HG02885 (cell line): ENCODE data around the gene SESN1.
"Not testable (repeated sequence)": the region's sequence is repeated elsewhere in the genome, so short reads cannot be mapped to it uniquely, and the experiment has no call there.

ENCODE experiments used
- ATAC-seq: cut with Tn5 transposase; IDR thresholded peaks from one replicate; pipeline ENCODE4 v1.9.1; 2021; ENCODE audit warnings: mild to moderate bottlenecking; ENCODE audit not compliant: unreplicated experiment, poor library complexity

Gene SESN1

GRCh38 chr6:109095835-109096084, 1.1 kb upstream of the SESN1 start:
- ATAC-seq, result no peak

GRCh38 chr6:109095036-109095834, 589 bp upstream of the SESN1 start, which contains the start of gene CEP57L1:
Gene CEP57L1, plus strand, starts transcription at chr6:109095507. Its CDS starts 49,715 bp downstream, at chr6:109145222.
- peak; percentile 76 for ATAC-seq

- ATAC-seq, result no peak
Observed at GRCh38 chr6:109093732-109094415, 772 bp downstream of the SESN1 start.

GRCh38 chr6:109092074-109092473, 2.6 kb downstream of the SESN1 start:
- no peak for ATAC-seq

GRCh38 chr6:109091314-109092024, 3.2 kb downstream of the SESN1 start:
- no peak for ATAC-seq

GRCh38 chr6:109088995-109089394, 5.7 kb downstream of the SESN1 start:
- ATAC-seq, result no peak

- no peak for ATAC-seq
Observed at GRCh38 chr6:109087661-109088264, 6.9 kb downstream of the SESN1 start.

- not testable (repeated sequence) for ATAC-seq
Observed at GRCh38 chr6:109084146-109084545, 10.5 kb downstream of the SESN1 start.

- ATAC-seq, result peak; percentile 66
Observed at GRCh38 chr6:109083657-109084056, 11.0 kb downstream of the SESN1 start.

GRCh38 chr6:109082188-109082577, 12.5 kb downstream of the SESN1 start:
- no peak for ATAC-seq

- ATAC-seq, result no peak
Observed at GRCh38 chr6:109081516-109082187, 13.0 kb downstream of the SESN1 start.

GRCh38 chr6:109081026-109081425, 13.6 kb downstream of the SESN1 start:
- ATAC-seq, result no peak

- no peak for ATAC-seq
Observed at GRCh38 chr6:109079981-109080380, 14.7 kb downstream of the SESN1 start.

GRCh38 chr6:109076377-109076776, 18.3 kb downstream of the SESN1 start:
- no peak for ATAC-seq

- no peak for ATAC-seq
Observed at GRCh38 chr6:109075934-109076333, 18.7 kb downstream of the SESN1 start.

- ATAC-seq, result no peak
Observed at GRCh38 chr6:109074133-109074415, 20.6 kb downstream of the SESN1 start.

- ATAC-seq, result no peak
Observed at GRCh38 chr6:109073344-109074132, 21.1 kb downstream of the SESN1 start.

- no peak for ATAC-seq
Observed at GRCh38 chr6:109071125-109071917, 23.3 kb downstream of the SESN1 start.

GRCh38 chr6:109069746-109070145, 24.9 kb downstream of the SESN1 start:
- no peak for ATAC-seq
